HG03095 (cell line): ENCODE data around the gene NEMP1.
A peak's percentile ranks its signal among the peaks of the same experiment; 100 is the strongest.
"Not testable (repeated sequence)": the region's sequence is repeated elsewhere in the genome, so short reads cannot be mapped to it uniquely, and the experiment has no call there.

Experiments used
- ATAC-seq: cut with Tn5 transposase; IDR thresholded peaks from one replicate; pipeline ENCODE4 v1.9.1; 2021; ENCODE audit warnings: moderate library complexity; ENCODE audit not compliant: unreplicated experiment

Gene NEMP1

DNA sequence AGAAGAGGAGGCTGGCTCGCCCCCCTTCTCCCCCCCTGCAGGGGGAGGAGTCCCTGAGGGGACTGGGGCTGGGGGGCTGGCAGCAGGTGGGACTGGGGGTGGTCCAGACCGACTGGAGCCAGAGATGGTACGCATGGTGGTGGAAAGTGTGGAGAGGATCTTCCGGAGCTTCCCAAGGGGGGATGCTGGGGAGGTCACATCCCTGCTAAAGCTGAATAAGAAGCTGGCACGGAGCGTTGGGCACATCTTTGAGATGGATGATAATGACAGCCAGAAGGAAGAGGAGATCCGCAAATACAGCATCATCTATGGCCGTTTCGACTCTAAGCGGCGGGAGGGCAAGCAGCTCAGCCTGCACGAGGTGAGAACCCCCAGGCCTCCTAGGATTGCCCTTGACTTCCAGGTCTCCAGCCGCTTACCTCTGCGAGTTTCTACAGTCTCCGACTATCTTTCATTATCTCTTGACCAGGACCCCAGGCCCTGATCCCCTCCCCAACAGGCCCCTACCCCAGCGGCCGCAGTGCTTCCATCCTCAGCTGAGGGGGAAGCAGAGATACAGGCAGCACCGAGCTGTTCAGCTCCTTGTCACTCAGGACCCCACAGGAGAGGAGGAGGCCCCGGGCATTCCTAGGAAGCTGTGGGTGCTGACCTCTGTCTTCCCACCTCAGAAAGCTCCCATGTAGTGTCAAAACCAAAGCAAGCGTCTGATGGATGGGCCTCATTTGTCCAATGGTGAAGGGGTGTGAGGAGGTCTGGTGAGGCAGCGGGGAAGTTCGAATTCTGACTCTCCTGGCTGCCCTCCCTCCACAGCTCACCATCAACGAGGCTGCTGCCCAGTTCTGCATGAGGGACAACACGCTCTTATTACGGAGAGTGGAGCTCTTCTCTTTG is 13.3 kb upstream of the NEMP1 start:
- ATAC-seq: no peak

DNA sequence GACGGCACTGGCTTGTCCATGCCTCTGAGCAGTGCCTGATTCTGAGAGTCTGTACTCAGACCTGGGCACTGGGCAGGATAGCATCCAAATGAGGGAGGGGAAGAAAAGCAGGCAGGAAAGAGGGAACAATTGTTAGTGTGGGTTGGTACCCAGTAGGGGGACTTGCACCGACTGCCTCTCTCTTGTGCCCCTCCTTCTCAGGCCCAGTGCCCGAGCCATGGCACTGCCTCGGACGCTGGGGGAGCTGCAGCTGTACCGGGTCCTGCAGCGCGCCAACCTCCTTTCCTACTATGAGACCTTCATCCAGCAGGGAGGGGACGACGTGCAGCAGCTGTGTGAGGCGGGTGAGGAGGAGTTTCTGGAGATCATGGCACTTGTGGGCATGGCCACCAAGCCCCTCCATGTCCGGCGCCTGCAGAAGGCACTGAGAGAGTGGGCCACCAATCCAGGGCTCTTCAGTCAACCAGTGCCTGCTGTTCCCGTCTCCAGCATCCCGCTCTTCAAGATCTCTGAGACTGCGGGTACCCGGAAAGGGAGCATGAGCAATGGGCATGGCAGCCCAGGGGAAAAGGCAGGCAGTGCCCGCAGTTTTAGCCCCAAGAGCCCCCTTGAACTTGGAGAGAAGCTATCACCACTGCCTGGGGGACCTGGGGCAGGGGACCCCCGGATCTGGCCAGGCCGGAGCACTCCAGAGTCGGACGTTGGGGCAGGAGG is 12.5 kb upstream of the NEMP1 start:
- no peak for ATAC-seq

- ATAC-seq: no peak
These were observed 11.9 kb upstream of the NEMP1 start for GRCh38 chr12:57090490-57090889.

GRCh38 chr12:57089271-57090245 is 11.0 kb upstream of the NEMP1 start:
- ATAC-seq: no peak

- peak; percentile 39 for ATAC-seq
These were observed 10.0 kb upstream of the NEMP1 start, which contains the start of gene NAB2 for GRCh38 chr12:57088354-57089270. Gene NAB2, plus strand, starts transcription at chr12:57089114. Its CDS starts 158 bp downstream, at chr12:57089272.

DNA sequence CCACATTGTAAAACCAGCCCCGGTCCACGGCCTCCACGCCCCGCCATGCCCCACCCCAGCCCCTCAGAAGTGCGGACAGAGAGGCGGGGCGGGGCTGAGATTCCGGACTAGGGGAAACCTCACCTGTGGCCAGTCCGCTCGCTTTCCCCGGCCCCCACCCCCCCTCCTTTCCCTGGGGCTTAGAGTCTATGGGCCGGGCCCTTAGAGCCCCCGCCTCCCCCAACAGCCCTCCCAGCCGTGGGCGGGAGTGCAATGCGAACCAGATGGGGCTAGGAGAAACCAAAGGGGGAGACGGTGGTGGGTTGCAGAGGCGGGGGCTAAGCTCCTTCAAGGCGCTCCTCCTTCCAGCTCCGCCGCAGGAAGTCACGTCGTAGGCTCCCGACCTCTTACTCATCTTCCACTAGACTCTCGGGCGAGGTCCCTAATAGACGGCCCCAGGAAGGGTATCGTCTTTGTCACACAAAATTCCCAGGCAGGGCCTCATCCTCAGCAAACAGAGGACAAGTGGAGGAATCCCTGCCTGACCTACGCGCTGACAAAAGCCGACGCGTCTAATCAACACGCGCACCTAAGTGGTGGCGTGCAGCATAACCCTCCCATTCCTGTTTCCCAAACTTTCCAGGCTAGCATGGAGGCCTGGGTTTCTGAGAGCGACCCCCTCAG is 9.2 kb upstream of the NEMP1 start:
- ATAC-seq: peak; percentile 32

- peak; percentile 33 for ATAC-seq
These were observed 8.6 kb upstream of the NEMP1 start for GRCh38 chr12:57087010-57087690.

- no peak for ATAC-seq
These were observed 8.0 kb upstream of the NEMP1 start for GRCh38 chr12:57086493-57087009.

DNA sequence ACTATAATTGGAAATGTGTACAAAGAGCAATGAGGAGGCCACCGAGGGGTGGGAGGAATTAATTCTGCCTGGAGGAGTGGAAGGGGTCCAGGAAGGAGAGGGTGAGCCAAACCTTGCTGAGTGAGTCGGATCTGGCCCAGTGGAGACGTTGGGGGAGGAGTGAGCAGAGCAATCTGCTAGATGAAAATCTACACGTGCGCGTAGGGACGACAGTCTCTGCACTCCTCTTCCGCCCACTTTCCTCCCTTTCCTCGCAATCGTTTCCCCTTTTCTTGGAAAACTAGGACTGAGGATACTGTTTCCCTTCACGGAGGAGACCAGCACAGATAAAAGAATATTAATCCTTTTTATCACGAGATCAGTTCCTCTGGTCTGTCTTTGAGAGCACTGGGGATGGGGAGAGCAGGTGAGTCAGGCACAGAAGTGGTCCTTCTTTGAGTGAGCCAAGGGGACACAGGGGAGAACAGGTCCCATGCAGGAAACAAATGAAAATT is 7.5 kb upstream of the NEMP1 start:
- ATAC-seq: no peak

GRCh38 chr12:57080855-57081254 is 2.3 kb upstream of the NEMP1 start:
- ATAC-seq: no peak

- no peak for ATAC-seq
These were observed 1.2 kb upstream of the NEMP1 start for GRCh38 chr12:57079821-57080220.

DNA sequence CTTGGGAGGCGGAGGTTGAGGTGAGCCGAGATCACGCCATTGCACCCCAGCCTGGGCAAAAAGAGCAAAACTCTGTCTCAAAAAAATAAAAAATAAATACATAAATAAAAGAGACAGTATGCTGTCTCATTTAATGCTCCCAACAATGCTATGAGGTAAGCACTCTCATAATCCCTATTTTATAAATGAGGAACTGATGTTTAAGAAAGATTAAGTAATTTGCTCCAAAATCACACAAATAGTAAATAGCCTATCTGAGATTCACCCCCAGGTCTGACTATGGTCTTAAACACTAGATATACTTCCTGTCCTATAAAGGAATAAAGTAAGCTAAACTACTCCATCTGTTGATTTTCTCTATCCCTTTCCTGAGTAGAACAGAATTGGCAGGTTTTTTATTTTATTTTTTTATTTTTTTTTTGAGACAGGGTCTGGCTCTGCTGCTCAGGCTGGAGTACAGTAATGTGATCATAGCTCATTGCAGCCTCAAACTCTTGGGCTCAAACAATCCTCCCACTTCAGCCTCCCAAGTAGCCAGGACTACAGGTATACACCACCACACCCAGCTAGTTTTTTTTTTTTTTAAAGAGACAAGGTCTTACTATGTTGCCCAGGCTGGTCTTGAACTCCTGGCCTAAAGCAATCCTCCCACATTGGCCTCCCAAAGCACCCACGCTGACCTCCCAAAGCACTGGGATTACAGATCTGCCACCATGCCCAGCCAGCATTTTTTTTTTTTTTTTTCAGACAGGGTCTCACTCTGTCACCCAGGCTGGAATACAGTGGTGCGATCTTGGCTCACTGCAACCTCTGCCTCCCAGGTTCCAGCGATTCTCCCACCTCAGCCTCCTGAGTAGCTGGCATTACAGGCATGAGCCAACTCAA is 4.8 kb downstream of the NEMP1 start:
- ATAC-seq: not testable (repeated sequence)

GRCh38 chr12:57072661-57073060 is 5.9 kb downstream of the NEMP1 start:
- ATAC-seq: no peak

- peak; percentile 73 for ATAC-seq
These were observed 9.1 kb downstream of the NEMP1 start for GRCh38 chr12:57069523-57069922.

DNA sequence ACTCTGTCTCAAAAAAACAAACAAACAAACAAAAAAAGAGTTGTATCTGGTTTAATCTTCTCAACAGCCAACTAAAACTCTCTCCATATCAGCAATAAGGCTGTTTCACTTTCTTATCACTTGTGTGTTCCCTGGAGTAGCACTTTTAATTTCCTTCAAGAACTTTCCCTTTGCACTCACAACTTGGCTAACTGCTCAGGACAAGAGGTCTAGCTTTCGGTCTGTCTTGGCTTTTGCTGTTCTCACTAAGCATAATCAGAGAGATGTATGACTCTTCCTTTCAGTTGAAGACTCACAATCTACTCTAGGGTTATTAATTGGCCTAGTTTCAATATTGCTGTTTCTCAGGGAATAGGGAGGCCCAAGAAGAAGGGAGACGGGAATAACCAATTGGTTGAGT is 12.3 kb downstream of the NEMP1 start:
- no peak for ATAC-seq

- ATAC-seq: peak; percentile 82
These were observed 14.5 kb downstream of the NEMP1 start for GRCh38 chr12:57063991-57064685.

- no peak for ATAC-seq
These were observed 20.1 kb downstream of the NEMP1 start for GRCh38 chr12:57058454-57058853.
